Mesenchymal stem cell (in vitro differentiated cells and primary cell): ENCODE data around the gene TSPAN8.
"Not testable (repeated sequence)": the region's sequence is repeated elsewhere in the genome, so short reads cannot be mapped to it uniquely, and the experiment has no call there.

Experiments
- DNase-seq: peaks from one replicate; pipeline ENCODE4 v3.0.0-alpha.2; 2013
- H2AFZ ChIP-seq: one replicate; pipeline ENCODE4 v1.6.1; 2013; ENCODE audit warnings: low read depth, mild to moderate bottlenecking, control low read depth, inconsistent platforms, low read length, moderate library complexity
- H2AK5ac ChIP-seq: 2 replicates; pipeline ENCODE4 v1.6.1; 2013; ENCODE audit warnings: low read length, moderate library complexity, mild to moderate bottlenecking, inconsistent platforms; ENCODE audit not compliant: severe bottlenecking
- H2BK120ac ChIP-seq: one replicate; pipeline ENCODE4 v1.6.1; 2013; ENCODE audit warnings: low read depth, mild to moderate bottlenecking, inconsistent platforms, low read length, moderate library complexity
- H2BK12ac ChIP-seq, 2 experiments: one replicate each; pipeline ENCODE4 v1.6.1; 2013; ENCODE audit warnings: inconsistent platforms in 2 of 2, low read length in 2 of 2, mild to moderate bottlenecking in 2 of 2, moderate library complexity in 2 of 2, control low read depth in 1 of 2
- H2BK15ac ChIP-seq: one replicate; pipeline ENCODE4 v1.6.1; 2013; ENCODE audit warnings: mild to moderate bottlenecking, low read depth, inconsistent platforms; ENCODE audit not compliant: poor library complexity, severe bottlenecking
- H2BK5ac ChIP-seq: 2 replicates; pipeline ENCODE4 v1.6.1; 2013; ENCODE audit warnings: low read depth, mild to moderate bottlenecking, low read length, control low read depth, inconsistent platforms; ENCODE audit not compliant: poor library complexity, severe bottlenecking
- H3K14ac ChIP-seq, 2 experiments: one replicate each; pipeline ENCODE4 v1.6.1; 2013; ENCODE audit warnings: inconsistent platforms in 2 of 2, low read length in 2 of 2, control low read depth in 1 of 2, mild to moderate bottlenecking in 1 of 2, moderate library complexity in 1 of 2
- H3K18ac ChIP-seq, 2 experiments: one replicate each; pipeline ENCODE4 v1.6.1; 2013; ENCODE audit warnings: inconsistent platforms in 2 of 2, low read length in 2 of 2, control low read depth in 1 of 2, low read depth in 1 of 2, mild to moderate bottlenecking in 1 of 2
- H3K23ac ChIP-seq, 2 experiments: one replicate each; pipeline ENCODE4 v1.6.1; 2013; ENCODE audit warnings: inconsistent platforms in 2 of 2, low read length in 2 of 2, mild to moderate bottlenecking in 2 of 2, moderate library complexity in 2 of 2, control low read depth in 1 of 2
- H3K27ac ChIP-seq: 2 replicates; pipeline ENCODE4 v1.5.1; 2013; ENCODE audit warnings: mild to moderate bottlenecking, moderate library complexity, low read length, control low read depth, inconsistent platforms; ENCODE audit not compliant: poor library complexity, severe bottlenecking
- H3K27me3 ChIP-seq, 2 experiments: 2 replicates each; pipeline versions ENCODE4 v1.6.1 to v1.7.0; 2013; ENCODE audit warnings: low read length in 2 of 2, mild to moderate bottlenecking in 2 of 2, moderate library complexity in 2 of 2, control low read depth in 1 of 2, inconsistent platforms in 1 of 2; ENCODE audit not compliant: control insufficient read depth in 1 of 2, insufficient read depth in 1 of 2
- H3K36me3 ChIP-seq, 2 experiments: 2 replicates each; pipeline versions ENCODE4 v1.6.1 to v1.7.0; 2013; ENCODE audit warnings: low read length in 2 of 2, control low read depth in 1 of 2, inconsistent platforms in 1 of 2, low read depth in 1 of 2, mild to moderate bottlenecking in 1 of 2; ENCODE audit not compliant: insufficient read depth in 2 of 2, control insufficient read depth in 1 of 2
- H3K4ac ChIP-seq, 2 experiments: one replicate each; pipeline ENCODE4 v1.6.1; 2013; ENCODE audit warnings: inconsistent platforms in 2 of 2, low read length in 2 of 2, mild to moderate bottlenecking in 2 of 2, moderate library complexity in 2 of 2, control low read depth in 1 of 2, low read depth in 1 of 2
- H3K4me1 ChIP-seq: 2 replicates; pipeline ENCODE4 v1.6.1; 2013; ENCODE audit warnings: low read depth, low read length, control low read depth; ENCODE audit not compliant: control insufficient read depth, insufficient read depth
- H3K4me2 ChIP-seq: 2 replicates; pipeline ENCODE4 v1.6.1; 2013; ENCODE audit warnings: low read length, mild to moderate bottlenecking, inconsistent platforms; ENCODE audit not compliant: poor library complexity, severe bottlenecking
- H3K4me3 ChIP-seq, 2 experiments: 2 replicates each; pipeline versions ENCODE4 v1.5.1 to v1.7.0; 2013; ENCODE audit warnings: low read length in 2 of 2, mild to moderate bottlenecking in 2 of 2, control low read depth in 1 of 2, low read depth in 1 of 2; ENCODE audit not compliant: insufficient read depth in 1 of 2
- H3K79me1 ChIP-seq: replicated peaks from 2 replicates; pipeline ENCODE4 v1.6.1; 2013; ENCODE audit warnings: mild to moderate bottlenecking, control low read depth, low read length, inconsistent platforms; ENCODE audit not compliant: poor library complexity, severe bottlenecking
- H3K9ac ChIP-seq: 2 replicates; pipeline ENCODE4 v1.7.0; 2013; ENCODE audit warnings: mild to moderate bottlenecking, low read length, moderate library complexity
- H3K9me3 ChIP-seq: 2 replicates; pipeline ENCODE4 v1.7.0; 2013; ENCODE audit warnings: mild to moderate bottlenecking, low read length; ENCODE audit not compliant: control insufficient read depth
- H4K8ac ChIP-seq: one replicate; pipeline ENCODE4 v1.6.1; 2013; ENCODE audit warnings: inconsistent platforms, mild to moderate bottlenecking, low read length, moderate library complexity
- H4K91ac ChIP-seq: one replicate; pipeline ENCODE4 v1.6.1; 2013; ENCODE audit warnings: mild to moderate bottlenecking, low read length, inconsistent platforms
- WGBS: methylation state at CpG from one replicate; pipeline ENCODE4 v1.1.7; 2013; ENCODE audit warnings: mixed read lengths; 5-methylcytosine and 5-hydroxymethylcytosine counted together

The TSPAN8 gene

GRCh38 chr12:71165780-71166179 lies 8.0 kb upstream of the TSPAN8 start:
- H2AFZ ChIP-seq, H3K27me3 ChIP-seq, H2BK5ac ChIP-seq, H3K14ac ChIP-seq, H2BK15ac ChIP-seq, H4K8ac ChIP-seq, H3K9ac ChIP-seq, H3K27ac ChIP-seq, H3K4me2 ChIP-seq, H2BK12ac ChIP-seq, H3K36me3 ChIP-seq, H3K4me1 ChIP-seq, H4K91ac ChIP-seq, H3K79me1 ChIP-seq, H2BK120ac ChIP-seq, H3K4ac ChIP-seq, H2AK5ac ChIP-seq, H3K9me3 ChIP-seq, H3K23ac ChIP-seq, H3K4me3 ChIP-seq, H3K18ac ChIP-seq, DNase-seq: not testable (repeated sequence)
- WGBS = 93% methylated on average over 5 of the region's 5 CpGs

- no peak overlapping the region for H3K14ac ChIP-seq
- H3K4me1 ChIP-seq = no peaks in the 10 kb centered on the region
- no peak overlapping the region for H3K4ac ChIP-seq
These were observed 6.9 kb upstream of the TSPAN8 start for GRCh38 chr12:71164568-71165197.

DNA sequence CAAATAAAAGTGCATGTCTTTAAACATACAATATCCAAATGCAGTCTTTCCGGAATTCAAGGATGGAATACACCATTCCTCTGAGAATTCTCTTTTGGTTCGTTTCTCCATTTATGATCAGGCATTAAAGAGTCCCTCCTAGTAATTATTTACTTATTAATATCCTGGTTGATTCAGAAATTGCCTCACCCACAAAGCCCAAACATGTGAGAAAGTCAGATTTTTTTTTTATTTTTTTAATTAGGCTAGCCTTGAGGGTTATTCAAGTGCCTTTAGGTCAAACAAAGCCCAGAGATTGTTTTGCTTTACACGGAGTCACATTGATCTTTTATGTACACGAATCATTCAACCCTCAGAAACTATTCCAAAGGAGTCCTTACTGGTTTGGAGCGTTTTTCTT lies 6.4 kb upstream of the TSPAN8 start:
- Histone ChIP-seq H3K4me1 (no peaks in the 10 kb centered on the region), H2BK5ac (no peak overlapping the region), H4K8ac (no peak overlapping the region), H3K18ac (no peak overlapping the region), H3K4ac (no peak overlapping the region), H3K27ac (no peak overlapping the region), H3K14ac (no peak overlapping the region), H3K27me3 (no peaks in the 10 kb centered on the region), H3K4me3 (no peak overlapping the region), H3K4me2 (no peak overlapping the region), H2BK120ac (no peak overlapping the region), H2BK12ac (no peak overlapping the region), H3K79me1 (no peaks in the 10 kb centered on the region), H3K9me3 (no peaks in the 10 kb centered on the region), H2AK5ac (no peak overlapping the region), H3K9ac (no peak overlapping the region), H4K91ac (no peak overlapping the region), H2BK15ac (no peak overlapping the region), H2AFZ (no peak overlapping the region), H3K36me3 (peaks cover 0 to 3% of the 10 kb centered on the region in 2 experiments), H3K23ac (no peak overlapping the region)
- DNase-seq = no peak
- WGBS = 70% methylated on average over 5 of the region's 5 CpGs

More at GRCh38 chr12:71164568-71165197, 6.9 kb upstream of the TSPAN8 start:
- Histone ChIP-seq H3K4me2 (no peak overlapping the region), H3K9ac (no peak overlapping the region), H3K36me3 (peaks cover 0 to 3% of the 10 kb centered on the region in 2 experiments), H2BK15ac (no peak overlapping the region), H3K9me3 (no peaks in the 10 kb centered on the region), H3K79me1 (no peaks in the 10 kb centered on the region), H3K18ac (no peak overlapping the region), H2AK5ac (no peak overlapping the region), H2BK120ac (no peak overlapping the region), H4K91ac (no peak overlapping the region), H2AFZ (no peak overlapping the region), H3K4me3 (no peak overlapping the region), H2BK12ac (no peak overlapping the region), H3K23ac (no peak overlapping the region), H3K27me3 (no peaks in the 10 kb centered on the region), H4K8ac (no peak overlapping the region), H3K27ac (no peak overlapping the region), H2BK5ac (no peak overlapping the region)
- no peak for DNase-seq
- 76% methylated on average over 5 of the region's 5 CpGs for WGBS

DNA sequence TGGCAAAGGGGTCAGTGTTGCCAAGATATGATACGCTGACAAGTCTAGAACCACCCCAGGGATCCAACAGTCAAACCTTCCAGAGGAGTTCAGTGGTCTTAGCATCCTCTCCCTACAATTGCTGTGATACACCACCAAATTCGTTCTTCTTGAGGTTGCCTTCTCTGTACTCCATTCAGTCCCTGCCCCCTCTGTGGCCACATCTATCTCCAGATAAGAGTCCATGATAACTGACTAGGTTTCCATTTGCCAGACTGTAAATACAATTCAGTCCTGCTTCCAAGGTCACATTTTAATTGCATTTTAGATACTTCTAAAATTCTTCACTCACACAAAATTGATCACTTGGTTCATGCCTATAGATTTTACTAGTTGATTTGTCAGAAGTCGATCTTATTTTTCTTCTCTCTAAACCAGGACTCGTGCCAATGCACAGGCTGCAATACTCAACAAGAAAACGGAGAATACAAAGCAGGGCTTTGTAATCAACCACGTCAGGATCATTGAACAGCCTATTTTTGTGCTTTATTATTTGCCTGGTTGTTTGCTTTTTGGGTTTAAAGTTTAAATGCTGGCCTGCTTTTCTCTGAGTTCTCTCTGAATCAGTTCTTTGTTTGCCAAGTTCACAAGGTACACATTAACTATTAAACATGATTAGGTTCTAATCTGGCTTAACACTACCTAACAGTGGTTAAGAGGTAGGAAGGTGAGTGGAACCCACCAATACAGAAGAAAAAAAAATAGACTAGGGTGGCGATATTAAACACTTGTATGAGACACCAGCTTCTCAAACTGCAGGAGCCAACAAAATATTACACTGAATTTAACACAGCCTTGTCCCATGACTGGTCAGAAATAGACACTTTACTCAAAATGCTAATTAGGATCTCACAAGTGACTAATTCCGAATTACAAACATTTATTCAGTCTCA lies 5.3 kb upstream of the TSPAN8 start:
- no peaks in the 10 kb centered on the region for H3K79me1 ChIP-seq
- no peak overlapping the region for H2AK5ac ChIP-seq
- no peaks in the 10 kb centered on the region for H3K9me3 ChIP-seq
- H3K18ac ChIP-seq = no peak overlapping the region
- H3K14ac ChIP-seq = no peak overlapping the region
- H3K9ac ChIP-seq = no peak overlapping the region
- no peak overlapping the region for H3K4ac ChIP-seq
- H3K23ac ChIP-seq = no peak overlapping the region
- no peak overlapping the region for H3K27ac ChIP-seq
- no peak overlapping the region for H2BK12ac ChIP-seq
- H2BK120ac ChIP-seq = no peak overlapping the region
- H3K4me2 ChIP-seq = no peak overlapping the region
- no peak overlapping the region for H2AFZ ChIP-seq
- no peak overlapping the region for H2BK15ac ChIP-seq
- H3K4me3 ChIP-seq = no peak overlapping the region
- H3K36me3 ChIP-seq = peaks cover 0 to 3% of the 10 kb centered on the region in 2 experiments
- DNase-seq = no peak
- H3K4me1 ChIP-seq = no peaks in the 10 kb centered on the region
- no peak overlapping the region for H4K8ac ChIP-seq
- no peaks in the 10 kb centered on the region for H3K27me3 ChIP-seq
- no peak overlapping the region for H4K91ac ChIP-seq
- 83% methylated on average over 7 of the region's 8 CpGs for WGBS
- H2BK5ac ChIP-seq = no peak overlapping the region
